ENCODE data around the gene KCNIP4.
A peak's percentile ranks its signal among the peaks of the same experiment; 100 is the strongest.

The KCNIP4 gene

GRCh38 chr4:21901281-21901680 lies 47.3 kb downstream of the KCNIP4 start:
- DNase-seq (ENCODE audit: low read depth in 2 of 2), result no peak

DNA sequence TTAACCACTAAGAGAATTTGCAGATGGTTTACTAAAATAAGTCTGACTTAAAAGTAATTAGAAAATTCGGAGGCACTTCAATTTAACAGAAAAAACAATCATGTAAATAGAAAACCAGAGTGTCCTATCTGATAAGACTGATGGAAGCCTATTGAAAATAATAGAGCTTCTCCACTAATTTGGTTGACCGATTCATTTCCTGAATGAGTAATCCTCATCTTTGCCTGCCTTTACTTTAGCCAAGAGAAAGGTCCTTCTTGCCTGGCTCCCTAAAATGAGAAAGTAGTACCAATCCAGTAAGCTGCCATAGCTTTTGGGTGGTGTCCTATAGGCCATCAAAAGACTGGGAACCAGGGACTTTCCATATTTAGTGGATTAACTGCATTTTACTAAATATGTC lies 48.4 kb downstream of the KCNIP4 start:
- DNase-seq (ENCODE audit: low read depth in 2 of 2), result no peak

GRCh38 chr4:21898101-21898500 lies 50.5 kb downstream of the KCNIP4 start:
- DNase-seq (ENCODE audit: low read depth in 2 of 2), result no peak

GRCh38 chr4:21896767-21897166 lies 51.8 kb downstream of the KCNIP4 start:
- no peak for DNase-seq (ENCODE audit: low read depth in 2 of 2)

GRCh38 chr4:21893136-21893535 lies 55.4 kb downstream of the KCNIP4 start:
- DNase-seq (ENCODE audit: low read depth in 2 of 2), result peak in 1 of 2 experiments; percentile 34

DNA sequence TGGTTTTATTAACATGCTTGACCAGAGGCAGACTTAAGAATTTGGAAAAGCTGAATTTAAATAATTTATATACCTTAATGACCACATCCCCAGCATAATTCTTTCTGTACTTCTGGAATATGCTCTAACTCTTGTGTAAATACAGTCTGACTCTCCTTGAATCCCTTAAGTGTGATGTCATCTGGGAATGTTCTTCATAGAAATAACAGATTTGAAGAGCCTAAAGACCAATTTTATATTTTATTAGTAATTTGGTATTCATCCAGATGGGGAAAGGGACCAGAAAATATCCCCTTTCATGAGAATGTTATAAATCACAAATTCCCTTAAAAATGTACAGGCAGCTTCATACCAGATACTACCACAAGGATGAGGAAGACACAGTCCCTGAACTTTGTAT lies 58.3 kb downstream of the KCNIP4 start:
- no peak for DNase-seq (ENCODE audit: low read depth in 2 of 2)

GRCh38 chr4:21888195-21888976 lies 60.2 kb downstream of the KCNIP4 start:
- DNase-seq (ENCODE audit: low read depth in 2 of 2), result peak; percentile 76 to 79

DNA sequence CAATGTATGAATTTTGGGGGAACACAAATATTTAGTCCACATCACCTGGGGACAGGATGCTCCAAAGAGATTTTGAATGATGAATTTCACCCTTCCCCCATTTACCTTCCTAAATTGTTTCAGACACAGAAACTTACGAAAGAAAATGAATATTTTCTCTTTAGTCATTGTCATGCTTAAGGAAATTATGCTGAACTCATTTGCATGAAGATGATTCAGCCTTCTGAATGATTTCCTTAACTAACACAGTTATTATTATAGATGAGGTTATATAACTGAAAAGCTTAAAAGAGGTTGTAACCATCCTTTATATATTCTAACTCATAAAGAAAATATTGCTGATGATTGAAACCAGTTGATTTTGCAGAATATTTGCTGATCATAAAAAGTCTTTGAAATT lies 61.1 kb downstream of the KCNIP4 start:
- DNase-seq (ENCODE audit: low read depth in 2 of 2), result no peak

- DNase-seq (ENCODE audit: low read depth in 2 of 2), result no peak
Observed at GRCh38 chr4:21885770-21886169, 62.8 kb downstream of the KCNIP4 start.

DNA sequence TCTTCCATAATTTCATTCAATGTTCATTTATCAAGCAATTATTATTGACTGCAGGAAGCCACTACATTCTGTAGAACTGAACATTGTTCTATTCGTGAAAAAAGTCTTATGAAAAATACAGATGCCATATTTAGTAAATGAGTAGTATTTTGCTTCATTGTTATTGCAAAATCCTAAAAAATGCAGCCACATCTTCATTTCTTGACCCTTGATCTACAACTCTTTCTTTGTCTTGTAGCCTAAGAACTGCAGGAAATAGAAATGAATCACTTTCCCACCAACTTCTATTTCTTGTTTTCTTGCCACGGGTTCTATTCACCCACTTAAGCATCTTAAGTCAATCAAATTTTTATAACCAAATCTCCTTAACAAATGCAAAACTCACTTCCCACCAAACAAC lies 63.3 kb downstream of the KCNIP4 start:
- DNase-seq (ENCODE audit: low read depth in 2 of 2), result peak in 1 of 2 experiments; percentile 35

DNA sequence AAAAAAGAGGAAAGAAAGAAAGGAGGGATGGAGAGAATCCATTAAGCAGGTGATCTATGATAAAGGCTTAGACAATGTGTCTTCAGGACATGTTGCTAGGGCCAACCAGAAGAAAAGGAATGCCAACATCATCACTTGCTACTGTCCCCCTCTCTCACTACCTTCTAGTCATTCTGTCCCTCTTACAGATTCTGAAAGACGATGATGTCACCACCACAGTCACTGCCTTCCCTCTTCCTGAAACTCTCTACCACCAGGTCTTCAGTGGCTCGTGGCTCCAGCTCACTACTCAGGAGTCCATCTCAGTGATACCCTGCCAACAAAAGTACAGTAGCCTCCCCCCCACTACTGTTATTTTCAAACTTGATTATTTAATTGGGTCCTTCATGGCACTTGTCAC lies 64.0 kb downstream of the KCNIP4 start:
- DNase-seq (ENCODE audit: low read depth in 2 of 2), result no peak

DNA sequence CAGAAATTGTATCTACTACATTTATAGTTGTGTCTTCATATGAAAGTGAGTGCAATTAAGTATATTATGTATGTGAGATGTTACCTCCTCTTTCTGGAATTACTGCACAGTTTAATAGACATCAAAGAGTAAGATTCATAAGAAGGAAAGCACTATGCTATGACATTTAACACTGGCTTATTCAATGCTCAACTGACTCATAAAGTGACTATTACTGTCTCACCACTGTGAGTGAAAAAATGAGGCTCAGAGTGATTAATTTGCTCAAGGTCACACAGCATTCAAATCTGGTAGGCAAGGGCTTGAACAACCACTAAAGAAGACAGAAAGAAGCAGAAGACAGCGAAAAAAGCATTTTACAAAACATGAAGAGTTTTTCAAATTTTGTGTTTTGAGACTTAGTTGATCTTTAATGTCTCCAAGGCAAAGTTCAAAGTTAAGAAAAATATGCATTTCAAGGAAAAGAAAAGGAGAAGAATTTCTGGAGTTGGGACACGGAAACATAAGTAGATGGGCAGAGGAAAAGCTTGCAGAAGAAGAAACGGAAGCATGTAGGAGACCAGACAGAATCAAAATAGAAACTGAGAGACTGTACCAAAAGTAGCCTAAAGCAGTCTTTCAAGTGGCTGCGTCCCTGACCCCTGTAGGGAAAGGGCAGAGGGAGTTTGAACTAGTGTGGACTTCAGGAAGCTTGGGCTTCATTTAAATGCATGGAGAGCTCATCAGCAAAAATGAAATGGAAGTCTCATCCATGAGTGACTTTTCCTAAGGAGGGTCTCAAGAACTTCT lies 66.3 kb downstream of the KCNIP4 start:
- DNase-seq (ENCODE audit: low read depth in 2 of 2), result no peak

DNA sequence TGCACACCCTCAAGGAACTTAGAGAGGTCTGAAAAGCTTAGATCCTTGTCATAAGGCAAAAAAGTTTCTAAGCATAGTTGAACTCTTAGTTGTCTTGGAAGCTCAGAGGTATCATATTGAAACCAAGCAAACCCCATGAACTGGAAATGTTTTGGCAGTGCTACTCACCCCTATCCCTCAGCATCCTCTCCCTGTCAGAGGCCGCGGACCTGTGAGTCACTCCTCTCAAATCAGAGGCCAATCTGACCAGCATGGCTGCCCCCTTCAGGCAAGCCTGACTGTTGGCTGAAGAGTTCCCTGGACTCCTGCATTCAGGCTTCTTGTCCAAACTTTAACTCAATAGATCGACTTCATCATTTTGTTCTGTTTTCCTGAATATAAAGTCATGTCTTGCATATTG lies 69.4 kb downstream of the KCNIP4 start:
- DNase-seq (ENCODE audit: low read depth in 2 of 2), result no peak

DNA sequence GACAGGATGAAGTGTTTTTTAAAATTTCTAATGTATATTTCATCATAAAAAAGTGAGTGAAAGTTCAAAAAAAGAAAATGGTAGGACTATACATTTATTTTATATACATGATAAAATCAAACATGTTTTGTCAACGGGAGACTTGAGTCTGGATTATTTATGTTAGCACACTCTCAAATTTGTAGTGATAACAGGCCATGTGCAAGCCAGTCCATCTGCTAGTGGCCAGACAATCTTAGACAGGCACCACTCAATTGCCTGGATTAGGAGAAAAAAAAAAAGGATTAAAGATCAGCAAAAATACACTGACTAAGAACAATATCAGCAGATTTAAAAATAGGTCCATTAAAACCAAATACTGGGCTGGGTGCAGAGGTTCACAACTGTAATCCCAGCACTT lies 71.9 kb downstream of the KCNIP4 start:
- no peak for DNase-seq (ENCODE audit: low read depth in 2 of 2)

- DNase-seq (ENCODE audit: low read depth in 2 of 2), result no peak
Observed at GRCh38 chr4:21873145-21873544, 75.4 kb downstream of the KCNIP4 start.

- no peak for DNase-seq (ENCODE audit: low read depth in 2 of 2)
Observed at GRCh38 chr4:21872101-21872500, 76.5 kb downstream of the KCNIP4 start.

DNA sequence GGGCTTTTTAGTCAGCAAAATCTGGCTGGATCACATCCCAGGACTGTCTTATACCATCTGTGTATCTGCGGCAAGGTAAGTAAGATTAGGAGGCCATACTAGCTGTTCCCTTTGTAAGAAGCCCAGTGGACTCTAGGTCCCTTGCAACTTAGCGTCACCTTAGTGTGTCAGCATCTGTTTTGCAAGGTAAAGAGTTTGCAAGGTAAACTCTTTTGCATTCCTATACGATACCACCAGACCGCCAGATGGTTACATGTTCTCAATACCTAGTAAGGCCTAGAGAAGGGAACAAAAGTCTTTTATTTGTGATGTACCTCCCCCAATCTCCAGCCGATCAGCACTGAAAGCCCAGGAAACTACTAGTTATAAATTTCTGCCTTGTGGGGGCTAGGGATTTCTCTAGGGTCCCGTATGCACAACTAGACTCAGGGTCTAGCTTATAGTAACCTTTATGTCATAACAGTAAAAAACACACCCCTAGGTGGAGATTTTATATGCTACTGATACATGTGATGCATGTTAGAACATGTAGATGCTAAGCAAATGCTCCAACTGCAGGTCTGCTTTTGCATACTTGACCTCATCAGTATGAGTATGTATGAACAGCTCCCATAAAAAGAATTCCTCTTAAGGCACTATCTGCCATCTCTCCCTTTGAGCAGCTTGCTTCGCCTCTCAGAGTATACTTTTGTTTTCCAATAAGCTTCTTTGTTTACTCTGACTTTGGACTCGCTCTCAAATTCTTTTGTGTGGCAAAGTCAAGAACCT lies 78.4 kb downstream of the KCNIP4 start:
- no peak for DNase-seq (ENCODE audit: low read depth in 2 of 2)

DNA sequence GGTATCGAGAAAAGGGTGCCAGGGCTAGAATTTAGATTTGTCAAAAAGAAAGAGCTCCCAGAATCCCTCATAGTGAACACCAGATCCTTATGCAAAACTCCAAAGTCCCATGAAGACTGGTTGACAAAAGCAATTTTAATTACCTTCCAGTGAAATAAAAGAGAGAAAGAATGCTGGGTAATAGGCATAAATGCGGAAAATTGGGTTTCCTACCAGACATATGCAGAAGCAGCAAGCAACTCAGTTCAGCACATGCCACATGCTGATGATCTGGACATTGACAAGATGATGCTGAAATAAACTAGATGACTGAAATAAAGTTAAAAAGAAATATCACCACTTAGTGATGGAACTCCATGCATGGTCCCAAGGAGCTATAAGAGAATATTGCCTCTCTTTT lies 83.9 kb downstream of the KCNIP4 start:
- DNase-seq (ENCODE audit: low read depth in 2 of 2), result no peak

DNA sequence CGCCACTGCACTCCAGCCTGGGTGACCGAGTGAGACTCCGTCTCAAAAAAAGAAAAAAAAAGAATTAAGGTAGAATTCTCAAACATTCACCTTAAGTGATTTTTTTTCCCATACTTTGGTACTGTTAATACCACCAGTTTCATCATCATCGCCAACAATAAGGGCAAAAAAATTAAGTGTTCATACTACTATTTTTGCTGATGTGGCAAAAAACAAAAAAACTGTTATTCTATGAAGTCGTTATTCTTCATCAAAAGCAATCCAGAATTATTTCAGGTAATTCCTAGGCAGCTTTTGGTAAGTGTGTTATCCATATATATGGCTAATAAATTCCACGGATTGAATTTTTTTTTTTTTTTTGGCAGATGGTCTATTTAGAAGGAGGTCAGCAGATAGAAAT lies 85.7 kb downstream of the KCNIP4 start:
- DNase-seq (ENCODE audit: low read depth in 2 of 2), result no peak

- DNase-seq (ENCODE audit: low read depth in 2 of 2), result no peak
Observed at GRCh38 chr4:21858971-21859370, 89.6 kb downstream of the KCNIP4 start.

- no peak for DNase-seq (ENCODE audit: low read depth in 2 of 2)
Observed at GRCh38 chr4:21856754-21857153, 91.8 kb downstream of the KCNIP4 start.

DNA sequence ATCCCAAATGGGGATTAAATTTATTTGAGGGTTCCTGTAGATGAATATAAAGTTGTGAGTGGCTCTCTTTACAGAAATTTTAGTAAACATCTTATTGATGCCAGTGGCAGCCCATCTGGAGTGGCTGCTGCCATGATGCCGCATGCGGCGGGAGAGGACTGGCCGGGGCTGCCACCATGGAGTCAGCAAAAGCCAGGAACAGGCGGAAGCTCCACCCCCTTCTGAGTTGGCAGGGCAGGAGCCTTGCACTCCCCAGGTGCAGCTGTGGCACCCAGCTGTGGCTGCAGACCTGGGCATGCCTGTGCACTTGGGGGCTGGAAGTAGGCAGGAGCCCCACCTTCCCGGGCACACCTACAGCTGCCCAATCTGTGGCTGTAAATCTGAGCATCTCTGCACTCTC lies 92.3 kb downstream of the KCNIP4 start:
- no peak for DNase-seq (ENCODE audit: low read depth in 2 of 2)

GRCh38 chr4:21849077-21849476 lies 99.5 kb downstream of the KCNIP4 start:
- DNase-seq (ENCODE audit: low read depth in 2 of 2), result no peak
